Measurements from ENCODE around the gene FAM227B. TPM values are rescaled to one million over a fixed set of nuclear protein-coding genes. Genes with fewer than 3 reads are reported as not detected.
"Not testable (repeated sequence)": the region's sequence is repeated elsewhere in the genome, so short reads cannot be mapped to it uniquely, and the experiment has no call there.

Gene FAM227B
- total RNA-seq, 1 donor from 2014 or later: 5.8 TPM

- Histone ChIP-seq H3K27me3 (ENCODE audit: control insufficient read depth, insufficient read depth, low read length) (no peaks in the 10 kb centered on the region), H3K36me3 (ENCODE audit: control insufficient read depth, insufficient read depth, low read length) (no peaks in the 10 kb centered on the region), H3K4me3 (ENCODE audit: low read depth, low read length) (no peak overlapping the region)
- TF ChIP-seq CTCF (IDR thresholded peaks at IDR 0.05; ENCODE audit: insufficient read depth, low read length, poor library complexity, severe bottlenecking): no peak
- DNase-seq (ENCODE audit: low read depth): no peak
Measured at GRCh38 chr15:49606594-49606993, 14.0 kb downstream of the FAM227B start.

- no peak overlapping the region for H3K4me3 ChIP-seq (ENCODE audit: low read depth, low read length)
- no peaks in the 10 kb centered on the region for H3K36me3 ChIP-seq (ENCODE audit: control insufficient read depth, insufficient read depth, low read length)
- TF ChIP-seq CTCF (IDR thresholded peaks at IDR 0.05; ENCODE audit: insufficient read depth, low read length, poor library complexity, severe bottlenecking): no peak
- no peak for DNase-seq (ENCODE audit: low read depth)
- H3K27me3 ChIP-seq (ENCODE audit: control insufficient read depth, insufficient read depth, low read length): no peaks in the 10 kb centered on the region
Measured at GRCh38 chr15:49605588-49605987, 15.0 kb downstream of the FAM227B start.

DNA sequence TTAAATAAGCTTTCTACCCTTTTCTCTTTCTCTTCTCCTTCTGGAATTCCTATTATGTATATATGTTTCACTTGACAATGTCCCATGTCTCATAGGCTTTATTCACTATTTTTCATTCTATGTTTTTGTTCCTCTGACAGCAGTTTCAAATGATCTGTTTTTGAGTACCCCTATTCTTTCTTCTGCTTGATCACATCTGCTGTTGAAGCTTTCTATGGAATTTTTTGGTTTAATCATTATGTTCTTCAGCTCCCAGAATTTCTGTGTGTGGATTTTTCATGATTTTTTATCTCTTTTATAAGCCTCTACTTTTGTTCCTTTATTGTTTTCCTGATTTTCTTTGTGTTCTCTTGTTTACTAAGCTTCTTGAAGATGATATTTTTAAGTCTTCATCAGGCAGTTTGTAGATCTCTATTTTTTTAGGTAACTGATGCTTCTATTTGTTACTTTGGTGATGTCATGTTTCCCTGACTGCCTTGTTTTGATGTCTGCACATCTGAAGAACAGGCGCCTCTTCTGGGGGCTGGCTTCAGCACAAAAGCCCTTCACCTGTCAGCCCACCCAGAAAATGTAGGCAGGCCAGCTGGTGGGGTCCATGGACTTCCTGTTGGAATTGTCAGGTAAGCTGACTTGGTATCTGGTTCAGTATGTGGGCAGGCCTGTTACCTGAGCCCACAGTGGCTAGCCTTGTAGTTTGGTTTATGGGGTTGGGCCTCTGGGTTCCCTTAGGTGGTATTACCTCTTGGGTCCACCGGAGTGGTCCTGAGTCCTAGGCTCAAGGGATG lies 15.8 kb downstream of the FAM227B start:
- Histone ChIP-seq H3K4me3 (ENCODE audit: low read depth, low read length) (no peak overlapping the region), H3K27me3 (ENCODE audit: control insufficient read depth, insufficient read depth, low read length) (no peaks in the 10 kb centered on the region), H3K36me3 (ENCODE audit: control insufficient read depth, insufficient read depth, low read length) (no peaks in the 10 kb centered on the region)
- no peak for DNase-seq (ENCODE audit: low read depth)
- TF ChIP-seq CTCF (IDR thresholded peaks at IDR 0.05; ENCODE audit: insufficient read depth, low read length, poor library complexity, severe bottlenecking): no peak

GRCh38 chr15:49592829-49593316 lies 27.7 kb downstream of the FAM227B start:
- H3K4me3 ChIP-seq (ENCODE audit: low read depth, low read length); H3K36me3 ChIP-seq (ENCODE audit: control insufficient read depth, insufficient read depth, low read length); DNase-seq (ENCODE audit: low read depth); H3K27me3 ChIP-seq (ENCODE audit: control insufficient read depth, insufficient read depth, low read length): not testable (repeated sequence)

DNA sequence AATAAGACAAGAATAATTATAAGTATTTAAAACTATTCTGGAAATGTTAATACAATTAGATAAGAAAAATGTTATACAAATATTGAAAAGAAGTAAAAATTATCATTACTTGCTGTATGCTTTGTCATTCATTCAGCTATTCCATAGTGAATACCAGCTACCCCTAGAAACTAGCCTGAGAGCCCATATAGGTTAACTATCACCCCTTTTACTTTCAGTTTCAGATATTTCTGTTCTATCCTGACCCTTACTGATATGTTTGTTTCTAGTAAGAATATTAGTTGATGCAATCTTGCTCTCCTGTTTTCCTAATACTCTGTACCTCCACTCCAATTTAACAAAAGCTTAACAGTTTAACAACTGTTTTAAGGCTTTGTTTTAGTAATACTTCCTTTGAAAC lies 31.6 kb downstream of the FAM227B start:
- no peak for DNase-seq (ENCODE audit: low read depth)

DNA sequence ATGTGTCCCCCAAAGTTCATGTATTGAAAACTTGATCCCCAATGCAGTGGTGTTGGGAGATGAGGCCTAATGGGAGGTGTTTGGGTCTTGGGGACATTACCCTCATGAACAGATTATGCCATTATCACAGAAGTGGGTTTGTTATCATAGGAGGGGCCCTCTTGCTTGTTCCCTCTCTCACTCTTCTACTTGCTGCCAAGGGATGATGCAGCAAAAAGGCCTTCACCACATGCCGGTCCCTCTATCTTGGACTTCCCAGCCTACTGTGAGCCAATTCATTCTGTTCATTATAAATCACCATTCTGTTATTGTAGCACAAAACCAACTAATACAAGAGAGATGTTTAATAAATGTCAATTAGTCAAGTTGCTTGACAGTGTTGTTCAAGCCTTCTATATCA lies 47.2 kb downstream of the FAM227B start:
- H3K27me3 ChIP-seq (ENCODE audit: control insufficient read depth, insufficient read depth, low read length): no peaks in the 10 kb centered on the region
- no peak for DNase-seq (ENCODE audit: low read depth)
- TF ChIP-seq CTCF (IDR thresholded peaks at IDR 0.05; ENCODE audit: insufficient read depth, low read length, poor library complexity, severe bottlenecking): no peak
- H3K36me3 ChIP-seq (ENCODE audit: control insufficient read depth, insufficient read depth, low read length): no peaks in the 10 kb centered on the region
- H3K4me3 ChIP-seq (ENCODE audit: low read depth, low read length): no peak overlapping the region

More for the DNA sequence above, 31.6 kb downstream of the FAM227B start:
- Histone ChIP-seq H3K27me3 (ENCODE audit: control insufficient read depth, insufficient read depth, low read length) (no peaks in the 10 kb centered on the region), H3K4me3 (ENCODE audit: low read depth, low read length) (no peak overlapping the region), H3K36me3 (ENCODE audit: control insufficient read depth, insufficient read depth, low read length) (no peaks in the 10 kb centered on the region)
- TF ChIP-seq CTCF (IDR thresholded peaks at IDR 0.05; ENCODE audit: insufficient read depth, low read length, poor library complexity, severe bottlenecking): no peak
